ENCODE measurements around the gene HMCN2. TPM values are rescaled to one million over a fixed set of nuclear protein-coding genes. Genes with fewer than 3 reads are reported as not detected.

HMCN2 gene
- total RNA-seq, 2 donors from 2014 or later = 2.9 to 5.5 TPM

DNA sequence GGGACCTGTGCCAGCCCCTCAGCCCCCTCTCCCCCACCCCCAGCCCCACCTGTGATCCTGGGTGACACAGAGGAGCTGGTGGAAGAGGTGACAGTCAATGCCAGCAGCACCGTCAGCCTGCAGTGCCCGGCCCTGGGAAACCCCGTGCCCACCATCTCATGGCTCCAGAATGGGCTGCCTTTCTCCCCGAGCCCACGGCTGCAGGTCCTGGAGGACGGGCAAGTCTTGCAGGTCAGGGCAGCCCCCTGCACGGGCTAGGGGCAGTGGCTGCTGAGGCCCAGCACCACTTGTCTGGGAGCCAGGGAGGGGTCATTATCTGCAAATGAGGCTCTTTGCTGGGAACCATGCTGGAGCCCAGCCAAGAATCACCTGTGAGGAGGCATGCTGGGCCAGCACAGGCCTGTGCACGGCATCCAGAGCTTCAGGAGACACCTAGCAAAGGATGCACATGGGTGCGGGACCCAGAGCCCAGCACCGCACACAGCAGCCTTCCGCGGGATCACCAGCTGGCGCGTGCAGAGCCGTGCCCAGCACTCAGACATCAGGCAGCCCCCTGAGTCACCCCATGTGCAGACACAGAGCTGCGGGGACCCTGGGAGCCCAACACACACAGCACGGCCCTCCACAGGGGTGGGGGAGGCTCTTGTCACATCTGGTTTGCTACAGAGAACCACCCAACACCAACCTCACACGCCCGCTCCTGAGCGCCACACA lies 117.2 kb downstream of the HMCN2 start:
- no peak for TF ChIP-seq POLR2A (IDR thresholded peaks at IDR 0.05)
- WGBS = 64% methylated on average over 13 of the region's 20 CpGs

DNA sequence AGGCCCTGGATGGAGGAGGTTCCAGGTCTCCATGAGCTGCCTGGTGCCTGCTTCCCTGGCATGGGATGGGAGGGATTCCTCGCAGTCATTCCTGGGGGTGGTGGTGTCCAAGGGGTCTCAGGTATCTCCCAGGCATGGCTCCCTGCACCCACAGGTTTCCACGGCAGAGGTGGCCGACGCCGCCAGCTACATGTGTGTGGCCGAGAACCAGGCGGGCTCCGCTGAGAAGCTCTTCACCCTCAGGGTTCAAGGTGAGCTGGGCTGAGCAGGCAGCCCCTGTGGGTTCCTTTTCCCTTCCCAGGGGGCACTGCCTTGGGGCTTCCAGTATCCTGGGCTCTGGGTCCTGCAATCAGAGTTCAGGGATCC lies 117.8 kb downstream of the HMCN2 start:
- no peak for DNase-seq (ENCODE audit: low spot score)
- intact Hi-C loops (cut with DNase I) = no loop called here
- Histone ChIP-seq H3K27me3 (replicated peaks; ENCODE audit: insufficient read depth) (no peaks in the 10 kb centered on the region), H3K27ac (no peak overlapping the region), H3K4me1 (replicated peaks) (no peaks in the 10 kb centered on the region), H3K36me3 (no peaks in the 10 kb centered on the region), H3K9me3 (no peaks in the 10 kb centered on the region), H3K4me3 (no peak overlapping the region)
- no peak for TF ChIP-seq POLR2AphosphoS5 (IDR thresholded peaks at IDR 0.05)
- TF ChIP-seq POLR2A (IDR thresholded peaks at IDR 0.05) = no peak
- TF ChIP-seq CTCF (IDR thresholded peaks at IDR 0.05) = no peak
- WGBS = 95% methylated on average over 8 of the region's 8 CpGs

More for the DNA sequence above, 117.2 kb downstream of the HMCN2 start:
- H3K27me3 ChIP-seq (replicated peaks; ENCODE audit: insufficient read depth) = no peaks in the 10 kb centered on the region
- H3K4me1 ChIP-seq (replicated peaks) = no peaks in the 10 kb centered on the region
- intact Hi-C loops (cut with DNase I) = no loop called here
- no peaks in the 10 kb centered on the region for H3K36me3 ChIP-seq
- no peaks in the 10 kb centered on the region for H3K9me3 ChIP-seq
- no peak for DNase-seq (ENCODE audit: low spot score)
- no peak overlapping the region for H3K4me3 ChIP-seq
- no peak overlapping the region for H3K27ac ChIP-seq

- H3K4me1 ChIP-seq (replicated peaks) = no peaks in the 10 kb centered on the region
- no peaks in the 10 kb centered on the region for H3K9me3 ChIP-seq
- H3K36me3 ChIP-seq = no peaks in the 10 kb centered on the region
- DNase-seq (ENCODE audit: low spot score) = no peak
- intact Hi-C loops (cut with DNase I) = no loop called here
- no peaks in the 10 kb centered on the region for H3K27me3 ChIP-seq (replicated peaks; ENCODE audit: insufficient read depth)
- no peak overlapping the region for H3K4me3 ChIP-seq
- 79% methylated on average over 18 of the region's 18 CpGs for WGBS
- TF ChIP-seq CTCF (IDR thresholded peaks at IDR 0.05) = no peak
- TF ChIP-seq POLR2AphosphoS5 (IDR thresholded peaks at IDR 0.05) = no peak
- no peak for TF ChIP-seq POLR2A (IDR thresholded peaks at IDR 0.05)
- H3K27ac ChIP-seq = no peak overlapping the region
These were observed 118.6 kb downstream of the HMCN2 start for GRCh38 chr9:130383979-130384676.

- Histone ChIP-seq H3K27ac (no peak overlapping the region), H3K27me3 (replicated peaks; ENCODE audit: insufficient read depth) (no peaks in the 10 kb centered on the region), H3K9me3 (no peaks in the 10 kb centered on the region), H3K36me3 (no peaks in the 10 kb centered on the region), H3K4me1 (replicated peaks) (no peaks in the 10 kb centered on the region), H3K4me3 (no peak overlapping the region)
- TF ChIP-seq POLR2AphosphoS5 (IDR thresholded peaks at IDR 0.05) (no peak), CTCF (IDR thresholded peaks at IDR 0.05) (no peak), POLR2A (IDR thresholded peaks at IDR 0.05) (no peak)
- 95% methylated on average over 11 of the region's 11 CpGs for WGBS
- no peak for DNase-seq (ENCODE audit: low spot score)
- intact Hi-C loops (cut with DNase I) = no loop called here
These were observed 119.7 kb downstream of the HMCN2 start for GRCh38 chr9:130385257-130385656.

- Histone ChIP-seq H3K27ac (no peak overlapping the region), H3K9me3 (no peaks in the 10 kb centered on the region), H3K36me3 (no peaks in the 10 kb centered on the region), H3K27me3 (replicated peaks; ENCODE audit: insufficient read depth) (no peaks in the 10 kb centered on the region), H3K4me3 (no peak overlapping the region), H3K4me1 (replicated peaks) (no peaks in the 10 kb centered on the region)
- intact Hi-C loops (cut with DNase I) = no loop called here
- TF ChIP-seq POLR2AphosphoS5 (IDR thresholded peaks at IDR 0.05) (no peak), POLR2A (IDR thresholded peaks at IDR 0.05) (no peak)
- 86% methylated on average over 8 of the region's 8 CpGs for WGBS
- no peak for DNase-seq (ENCODE audit: low spot score)
These were observed 121.8 kb downstream of the HMCN2 start for GRCh38 chr9:130387398-130387797.

GRCh38 chr9:130387905-130388304 lies 122.3 kb downstream of the HMCN2 start:
- no peaks in the 10 kb centered on the region for H3K4me1 ChIP-seq (replicated peaks)
- no peak overlapping the region for H3K27ac ChIP-seq
- TF ChIP-seq POLR2A (IDR thresholded peaks at IDR 0.05) (no peak), CTCF (IDR thresholded peaks at IDR 0.05) (no peak), POLR2AphosphoS5 (IDR thresholded peaks at IDR 0.05) (no peak)
- H3K4me3 ChIP-seq = no peak overlapping the region
- no peaks in the 10 kb centered on the region for H3K9me3 ChIP-seq
- H3K36me3 ChIP-seq = no peaks in the 10 kb centered on the region
- H3K27me3 ChIP-seq (replicated peaks; ENCODE audit: insufficient read depth) = no peaks in the 10 kb centered on the region
- 92% methylated on average over 4 of the region's 4 CpGs for WGBS
- no peak for DNase-seq (ENCODE audit: low spot score)
- intact Hi-C loops (cut with DNase I) = no loop called here

Data from prostate gland (tissue), 2 donors.